HUES48 (cell line): ENCODE measurements around the gene DAB1.

Experiments used
- H3K27ac ChIP-seq: one replicate; pipeline ENCODE4 v1.7.0; 2013; ENCODE audit warnings: low read depth, low read length, inconsistent platforms
- H3K27me3 ChIP-seq: 2 replicates; pipeline ENCODE4 v1.6.1; 2013; ENCODE audit warnings: mild to moderate bottlenecking, low read length; ENCODE audit not compliant: control insufficient read depth, insufficient read depth
- H3K36me3 ChIP-seq: 2 replicates; pipeline ENCODE4 v1.6.1; 2013; ENCODE audit warnings: low read length; ENCODE audit not compliant: control insufficient read depth, insufficient read depth
- H3K4me1 ChIP-seq: 2 replicates; pipeline ENCODE4 v1.6.1; 2013; ENCODE audit warnings: mild to moderate bottlenecking, low read length; ENCODE audit not compliant: control insufficient read depth, insufficient read depth
- H3K4me3 ChIP-seq: 2 replicates; pipeline ENCODE4 v1.5.1; 2013; ENCODE audit warnings: mild to moderate bottlenecking, low read depth, low read length
- H3K9ac ChIP-seq: 2 replicates; pipeline ENCODE4 v1.6.1; 2013; ENCODE audit warnings: mild to moderate bottlenecking, low read depth, low read length, moderate library complexity
- H3K9me3 ChIP-seq: 2 replicates; pipeline ENCODE4 v1.6.1; 2013; ENCODE audit warnings: low read length; ENCODE audit not compliant: control insufficient read depth, insufficient read depth

Gene DAB1

GRCh38 chr1:57026624-57027354 lies 397.1 kb downstream of the DAB1 start:
- H3K27ac ChIP-seq = no peak overlapping the region
- H3K9me3 ChIP-seq = peaks cover 6% of the 10 kb centered on the region
- no peak overlapping the region for H3K4me3 ChIP-seq
- no peaks in the 10 kb centered on the region for H3K36me3 ChIP-seq
- peaks cover 8% of the 10 kb centered on the region; the same call in 1 of the 2 replicates for H3K4me1 ChIP-seq
- H3K9ac ChIP-seq = no peak overlapping the region
- no peaks in the 10 kb centered on the region for H3K27me3 ChIP-seq

- peaks cover 8% of the 10 kb centered on the region; the same call in 1 of the 2 replicates for H3K4me1 ChIP-seq
- H3K36me3 ChIP-seq = no peaks in the 10 kb centered on the region
- no peaks in the 10 kb centered on the region for H3K27me3 ChIP-seq
- peaks cover 6% of the 10 kb centered on the region for H3K9me3 ChIP-seq
- H3K4me3 ChIP-seq = no peak overlapping the region
- no peak overlapping the region for H3K27ac ChIP-seq
- H3K9ac ChIP-seq = no peak overlapping the region
These were observed 399.0 kb downstream of the DAB1 start for GRCh38 chr1:57024855-57025254.

GRCh38 chr1:57024428-57024827 lies 399.4 kb downstream of the DAB1 start:
- Histone ChIP-seq H3K9me3 (peaks cover 6% of the 10 kb centered on the region), H3K27ac (no peak overlapping the region), H3K4me1 (peaks cover 8% of the 10 kb centered on the region; the same call in 1 of the 2 replicates), H3K4me3 (no peak overlapping the region), H3K36me3 (no peaks in the 10 kb centered on the region), H3K9ac (no peak overlapping the region), H3K27me3 (no peaks in the 10 kb centered on the region)

GRCh38 chr1:57020216-57020615 lies 403.6 kb downstream of the DAB1 start:
- Histone ChIP-seq H3K4me3 (no peak overlapping the region), H3K27ac (no peak overlapping the region), H3K9ac (no peak overlapping the region), H3K9me3 (no peaks in the 10 kb centered on the region), H3K4me1 (peaks cover 10% of the 10 kb centered on the region; the same call in 1 of the 2 replicates), H3K36me3 (no peaks in the 10 kb centered on the region), H3K27me3 (no peaks in the 10 kb centered on the region)

- no peak overlapping the region for H3K27ac ChIP-seq
- 0 out of 2 replicates have a peak, but pooled peaks cover 5% of the 10 kb centered on the region for H3K4me1 ChIP-seq
- H3K27me3 ChIP-seq = no peaks in the 10 kb centered on the region
- H3K9ac ChIP-seq = no peak overlapping the region
- no peaks in the 10 kb centered on the region for H3K9me3 ChIP-seq
- H3K4me3 ChIP-seq = no peak overlapping the region
- no peaks in the 10 kb centered on the region for H3K36me3 ChIP-seq
These were observed 404.5 kb downstream of the DAB1 start for GRCh38 chr1:57019236-57019839.

- H3K27me3 ChIP-seq = no peaks in the 10 kb centered on the region
These were observed 405.7 kb downstream of the DAB1 start for GRCh38 chr1:57018119-57018518.

GRCh38 chr1:57017717-57018116 lies 406.1 kb downstream of the DAB1 start:
- H3K27ac ChIP-seq = no peak overlapping the region
- no peak overlapping the region for H3K4me3 ChIP-seq
- H3K9me3 ChIP-seq = no peaks in the 10 kb centered on the region
- H3K36me3 ChIP-seq = no peaks in the 10 kb centered on the region
- H3K27me3 ChIP-seq = no peaks in the 10 kb centered on the region
- 0 out of 2 replicates have a peak, but pooled peaks cover 5% of the 10 kb centered on the region for H3K4me1 ChIP-seq
- no peak overlapping the region for H3K9ac ChIP-seq

More at GRCh38 chr1:57018119-57018518, 405.7 kb downstream of the DAB1 start:
- Histone ChIP-seq H3K9ac (no peak overlapping the region), H3K4me1 (0 out of 2 replicates have a peak, but pooled peaks cover 5% of the 10 kb centered on the region), H3K27ac (no peak overlapping the region), H3K4me3 (no peak overlapping the region), H3K36me3 (no peaks in the 10 kb centered on the region), H3K9me3 (no peaks in the 10 kb centered on the region)

- H3K36me3 ChIP-seq = no peaks in the 10 kb centered on the region
- no peak overlapping the region for H3K9ac ChIP-seq
- no peaks in the 10 kb centered on the region for H3K27me3 ChIP-seq
- H3K27ac ChIP-seq = no peak overlapping the region
- H3K9me3 ChIP-seq = no peaks in the 10 kb centered on the region
- no peak overlapping the region for H3K4me3 ChIP-seq
- H3K4me1 ChIP-seq = 0 out of 2 replicates have a peak, but pooled peaks cover 5% of the 10 kb centered on the region
These were observed 406.7 kb downstream of the DAB1 start for GRCh38 chr1:57017200-57017599.

GRCh38 chr1:57015071-57015470 lies 408.8 kb downstream of the DAB1 start:
- no peak overlapping the region for H3K27ac ChIP-seq
- no peaks in the 10 kb centered on the region for H3K27me3 ChIP-seq
- no peaks in the 10 kb centered on the region for H3K36me3 ChIP-seq
- H3K4me1 ChIP-seq = 0 out of 2 replicates have a peak, but pooled peaks cover 5% of the 10 kb centered on the region
- no peak overlapping the region for H3K9ac ChIP-seq
- H3K9me3 ChIP-seq = no peaks in the 10 kb centered on the region
- H3K4me3 ChIP-seq = no peak overlapping the region

- Histone ChIP-seq H3K27ac (no peak overlapping the region), H3K9me3 (no peaks in the 10 kb centered on the region), H3K36me3 (no peaks in the 10 kb centered on the region), H3K4me1 (0 out of 2 replicates have a peak, but pooled peaks cover 5% of the 10 kb centered on the region), H3K4me3 (no peak overlapping the region), H3K9ac (no peak overlapping the region), H3K27me3 (no peaks in the 10 kb centered on the region)
These were observed 410.3 kb downstream of the DAB1 start for GRCh38 chr1:57013522-57013921.

- Histone ChIP-seq H3K27me3 (no peaks in the 10 kb centered on the region), H3K9me3 (no peaks in the 10 kb centered on the region), H3K4me3 (no peak overlapping the region), H3K9ac (no peak overlapping the region), H3K27ac (no peak overlapping the region), H3K36me3 (no peaks in the 10 kb centered on the region), H3K4me1 (0 out of 2 replicates have a peak, but pooled peaks cover 5% of the 10 kb centered on the region)
These were observed 411.5 kb downstream of the DAB1 start for GRCh38 chr1:57012315-57012714.
